Measurements from ENCODE around the gene MRPL18. TPM values are rescaled to one million over a fixed set of nuclear protein-coding genes. Genes with fewer than 3 reads are reported as not detected.
A peak's percentile ranks its signal among the peaks of the same experiment; 100 is the strongest.
"Not testable (repeated sequence)": the region's sequence is repeated elsewhere in the genome, so short reads cannot be mapped to it uniquely, and the experiment has no call there.

Gene MRPL18
- total RNA-seq = 10 to 100 TPM; 81.8 to 83.5 TPM

- TF ChIP-seq CTCF (IDR thresholded peaks at IDR 0.05) = no peak
- DNase-seq (peak; percentile 96), ATAC-seq (peak; percentile 85)
- H3K4me3 Mint-ChIP-seq = peak within 1 kb of the TSS; percentile 98
- intact Hi-C loops (cut with micrococcal nuclease) = no loop called here
- peak within 1 kb of the TSS; percentile 99 for H3K27ac Mint-ChIP-seq
- H3K36me3 Mint-ChIP-seq (ENCODE audit: low read depth) = peaks cover 72% of the 10 kb centered on the region
- H3K4me1 Mint-ChIP-seq (ENCODE audit: low read depth) = peaks cover 56% of the 10 kb centered on the region
- CTCF ChIA-PET = interaction anchor here (0.6 to 3.7 kb wide), 21 partner anchors 8 to 710 kb away, joined by 3 to 21 read pairs (median 4); partner anchors contain the start of genes SOD2 and WTAP
- POLR2A ChIA-PET = interaction anchor here (0.8 to 5.1 kb wide), 20 partner anchors 14 to 188 kb away, joined by 3 to 40 read pairs (median 3); partner anchors contain the start of genes IGF2R, SOD2 and WTAP
- no peaks in the 10 kb centered on the region for H3K9me3 Mint-ChIP-seq
- H3K27me3 Mint-ChIP-seq = no peaks in the 10 kb centered on the region
Measured at GRCh38 chr6:159790149-159790955, at the start of gene MRPL18. MRPL18 (plus strand) TSS chr6:159790467; CDS start chr6:159790588, 121 bp downstream.

- no peaks in the 10 kb centered on the region for H3K27me3 Mint-ChIP-seq
- no peaks in the 10 kb centered on the region for H3K9me3 Mint-ChIP-seq
- H3K27ac Mint-ChIP-seq = peak overlapping the region; percentile 61
- H3K4me1 Mint-ChIP-seq (ENCODE audit: low read depth) = peaks cover 30% of the 10 kb centered on the region
- peaks cover 46% of the 10 kb centered on the region for H3K36me3 Mint-ChIP-seq (ENCODE audit: low read depth)
- ATAC-seq (no peak), DNase-seq (no peak)
- POLR2A ChIA-PET = no interaction called here
- CTCF ChIA-PET = interaction anchor here (1.2 kb wide), 1 partner anchor 10 kb away, joined by 3 read pairs; no protein-coding TSS in a partner anchor
- no peak for TF ChIP-seq CTCF (IDR thresholded peaks at IDR 0.05)
- H3K4me3 Mint-ChIP-seq = no peak overlapping the region
- intact Hi-C loops (cut with micrococcal nuclease) = no loop called here
Measured at GRCh38 chr6:159742165-159742564, 48.1 kb upstream of the MRPL18 start.

GRCh38 chr6:159745081-159745480 lies 45.2 kb upstream of the MRPL18 start:
- no peak for TF ChIP-seq CTCF (IDR thresholded peaks at IDR 0.05)
- H3K27me3 Mint-ChIP-seq = no peaks in the 10 kb centered on the region
- intact Hi-C loops (cut with micrococcal nuclease) = no loop called here
- CTCF ChIA-PET = interaction anchor here (1.7 kb wide), 1 partner anchor 10 kb away, joined by 6 read pairs; no protein-coding TSS in a partner anchor
- H3K4me1 Mint-ChIP-seq (ENCODE audit: low read depth) = peaks cover 20% of the 10 kb centered on the region
- no peak overlapping the region for H3K4me3 Mint-ChIP-seq
- DNase-seq (no peak), ATAC-seq (no peak)
- no peaks in the 10 kb centered on the region for H3K9me3 Mint-ChIP-seq
- POLR2A ChIA-PET = interaction anchor here (3.6 kb wide), 1 partner anchor 15 kb away, joined by 17 read pairs; the partner anchor contains the start of gene ACAT2
- peaks cover 61% of the 10 kb centered on the region for H3K36me3 Mint-ChIP-seq (ENCODE audit: low read depth)
- H3K27ac Mint-ChIP-seq = peak overlapping the region; percentile 68

- Mint-ChIP-seq H3K9me3 (no peaks in the 10 kb centered on the region), H3K4me1 (ENCODE audit: low read depth) (peaks cover 14% of the 10 kb centered on the region), H3K27me3 (no peaks in the 10 kb centered on the region), H3K36me3 (ENCODE audit: low read depth) (peaks cover 54% of the 10 kb centered on the region), H3K4me3 (no peak overlapping the region), H3K27ac (no peak overlapping the region)
- ChIA-PET CTCF (interaction anchor here (1.3 to 1.6 kb wide), 3 partner anchors 14 to 56 kb away, joined by 4 to 7 read pairs (median 4); partner anchors contain the start of gene ACAT2), POLR2A (interaction anchor here (1.1 to 3.6 kb wide), 4 partner anchors 10 to 26 kb away, joined by 4 to 17 read pairs (median 6); partner anchors contain the start of gene ACAT2)
- DNase-seq = no peak
- ATAC-seq = no peak
- TF ChIP-seq CTCF (IDR thresholded peaks at IDR 0.05) = no peak
- intact Hi-C loops (cut with micrococcal nuclease) = no loop called here
Measured at GRCh38 chr6:159746759-159747158, 43.5 kb upstream of the MRPL18 start.

- POLR2A ChIA-PET = interaction anchor here (1.1 to 3.6 kb wide), 2 partner anchors 12 to 24 kb away, joined by 4 to 17 read pairs; partner anchors contain the start of gene ACAT2
- H3K27me3 Mint-ChIP-seq; H3K9me3 Mint-ChIP-seq; intact Hi-C loops (cut with micrococcal nuclease); H3K4me3 Mint-ChIP-seq; H3K27ac Mint-ChIP-seq; ATAC-seq; DNase-seq: not testable (repeated sequence)
- CTCF ChIA-PET = interaction anchor here (0.5 to 1.3 kb wide), 2 partner anchors 16 to 56 kb away, joined by 4 to 7 read pairs; no protein-coding TSS in a partner anchor
- peaks cover 52% of the 10 kb centered on the region for H3K36me3 Mint-ChIP-seq (ENCODE audit: low read depth)
- H3K4me1 Mint-ChIP-seq (ENCODE audit: low read depth) = peaks cover 14% of the 10 kb centered on the region
Measured at GRCh38 chr6:159748127-159748526, 42.1 kb upstream of the MRPL18 start.
